ENCODE measurements around the gene PTPRR. TPM values are rescaled to one million over a fixed set of nuclear protein-coding genes. Genes with fewer than 3 reads are reported as not detected.
"Not testable (repeated sequence)": the region's sequence is repeated elsewhere in the genome, so short reads cannot be mapped to it uniquely, and the experiment has no call there.

PTPRR gene
- total RNA-seq, 2 experiments from 2014 or later: not detected

GRCh38 chr12:70739756-70740155, 180.8 kb downstream of the PTPRR start:
- DNase-seq (no peak), ATAC-seq (ENCODE audit: poor library complexity) (no peak)
- Histone ChIP-seq H3K27me3 (ENCODE audit: control insufficient read depth in 1 of 2, insufficient read depth in 2 of 2, low read length in 2 of 2) (peaks cover 0 to 3% of the 10 kb centered on the region in 2 experiments), H3K4me3 (ENCODE audit: low read length) (no peak overlapping the region), H3K27ac (ENCODE audit: low read depth in 1 of 2, low read length in 2 of 2) (no peak overlapping the region), H3K9me3 (ENCODE audit: control insufficient read depth in 1 of 2, insufficient read depth in 1 of 2, low read length in 2 of 2) (no peaks in the 10 kb centered on the region), H3K36me3 (ENCODE audit: insufficient read depth, low read length) (no peaks in the 10 kb centered on the region), H3K4me1 (ENCODE audit: insufficient read depth, low read length) (no peaks in the 10 kb centered on the region)
- H3K27ac Mint-ChIP-seq: no peak overlapping the region
- TF ChIP-seq, protein P1, sequence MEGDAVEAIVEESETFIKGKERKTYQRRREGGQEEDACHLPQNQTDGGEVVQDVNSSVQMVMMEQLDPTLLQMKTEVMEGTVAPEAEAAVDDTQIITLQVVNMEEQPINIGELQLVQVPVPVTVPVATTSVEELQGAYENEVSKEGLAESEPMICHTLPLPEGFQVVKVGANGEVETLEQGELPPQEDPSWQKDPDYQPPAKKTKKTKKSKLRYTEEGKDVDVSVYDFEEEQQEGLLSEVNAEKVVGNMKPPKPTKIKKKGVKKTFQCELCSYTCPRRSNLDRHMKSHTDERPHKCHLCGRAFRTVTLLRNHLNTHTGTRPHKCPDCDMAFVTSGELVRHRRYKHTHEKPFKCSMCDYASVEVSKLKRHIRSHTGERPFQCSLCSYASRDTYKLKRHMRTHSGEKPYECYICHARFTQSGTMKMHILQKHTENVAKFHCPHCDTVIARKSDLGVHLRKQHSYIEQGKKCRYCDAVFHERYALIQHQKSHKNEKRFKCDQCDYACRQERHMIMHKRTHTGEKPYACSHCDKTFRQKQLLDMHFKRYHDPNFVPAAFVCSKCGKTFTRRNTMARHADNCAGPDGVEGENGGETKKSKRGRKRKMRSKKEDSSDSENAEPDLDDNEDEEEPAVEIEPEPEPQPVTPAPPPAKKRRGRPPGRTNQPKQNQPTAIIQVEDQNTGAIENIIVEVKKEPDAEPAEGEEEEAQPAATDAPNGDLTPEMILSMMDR (IDR thresholded peaks at IDR 0.05): no peak
- no peak overlapping the region for H3K4me3 Mint-ChIP-seq
- no peaks in the 10 kb centered on the region for H3K36me3 Mint-ChIP-seq (ENCODE audit: low read depth)
- POLR2A ChIA-PET: no interaction called here
- no peaks in the 10 kb centered on the region for H3K9me3 Mint-ChIP-seq
- no peaks in the 10 kb centered on the region for H3K4me1 Mint-ChIP-seq (ENCODE audit: low read depth)
- CTCF ChIA-PET: no interaction called here
- intact Hi-C loops (cut with DNase I, micrococcal nuclease): loop anchor here in 1 of 2 experiments (5.0 kb wide), 1 partner anchor 1008 kb away; no protein-coding TSS in a partner anchor
- peaks cover 47% of the 10 kb centered on the region for H3K27me3 Mint-ChIP-seq

DNA sequence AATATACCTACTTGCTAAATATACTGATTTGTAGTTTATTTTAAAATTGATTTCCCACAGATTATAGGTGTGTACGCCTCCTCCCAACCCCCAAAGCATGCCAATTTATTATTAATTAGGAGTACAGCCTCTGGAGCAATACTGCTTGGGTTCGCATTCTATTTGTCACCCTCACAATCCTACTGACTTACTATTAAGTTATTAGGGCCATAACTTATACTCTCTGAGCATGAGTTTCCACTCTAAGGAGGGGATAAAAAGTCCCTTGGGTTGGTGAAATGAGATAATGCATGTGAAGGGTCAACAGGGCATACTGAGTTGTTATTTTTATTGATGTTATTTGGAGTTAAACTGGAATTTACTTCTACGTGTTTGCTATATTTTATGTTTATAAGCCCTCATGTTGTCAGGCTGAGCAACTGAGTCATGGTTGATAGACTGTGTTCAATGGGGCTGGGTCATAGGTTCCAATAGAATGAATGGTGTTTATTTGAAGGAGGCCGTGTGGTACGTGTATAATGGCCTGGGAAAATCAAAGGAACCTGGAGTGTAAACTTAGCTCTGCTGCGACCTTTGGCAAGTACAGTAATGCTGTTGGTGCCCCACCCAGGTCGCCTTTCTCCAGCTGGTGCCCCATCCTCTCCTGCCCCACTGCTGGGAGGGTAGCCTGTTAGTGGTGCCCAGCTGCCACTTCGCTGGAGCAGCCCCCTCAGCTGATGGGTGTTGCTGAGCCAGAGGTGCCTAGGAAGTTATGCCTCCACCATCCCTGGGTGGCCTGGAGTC, 184.0 kb downstream of the PTPRR start:
- TF ChIP-seq, protein P1 (IDR thresholded peaks at IDR 0.05): no peak
- no peak for ATAC-seq (ENCODE audit: poor library complexity)
- no peaks in the 10 kb centered on the region for H3K36me3 ChIP-seq (ENCODE audit: insufficient read depth, low read length)
- no peak for DNase-seq
- intact Hi-C loops (cut with DNase I, micrococcal nuclease): loop anchor here in 1 of 2 experiments (5.0 kb wide), 1 partner anchor 1011 kb away; no protein-coding TSS in a partner anchor
- peaks cover 0 to 2% of the 10 kb centered on the region in 2 experiments for H3K27me3 ChIP-seq (ENCODE audit: control insufficient read depth in 1 of 2, insufficient read depth in 2 of 2, low read length in 2 of 2)
- H3K4me1 ChIP-seq (ENCODE audit: insufficient read depth, low read length): no peaks in the 10 kb centered on the region
- no peaks in the 10 kb centered on the region for H3K9me3 ChIP-seq (ENCODE audit: control insufficient read depth in 1 of 2, insufficient read depth in 1 of 2, low read length in 2 of 2)
- H3K27me3 Mint-ChIP-seq: peaks cover 28% of the 10 kb centered on the region
- POLR2A ChIA-PET: no interaction called here
- H3K4me3 Mint-ChIP-seq: no peak overlapping the region
- H3K9me3 Mint-ChIP-seq: no peaks in the 10 kb centered on the region
- CTCF ChIA-PET: no interaction called here
- H3K4me1 Mint-ChIP-seq (ENCODE audit: low read depth): no peaks in the 10 kb centered on the region
- H3K27ac Mint-ChIP-seq: no peak overlapping the region
- H3K27ac ChIP-seq (ENCODE audit: low read depth in 1 of 2, low read length in 2 of 2): no peak overlapping the region
- H3K4me3 ChIP-seq (ENCODE audit: low read length): no peak overlapping the region
- H3K36me3 Mint-ChIP-seq (ENCODE audit: low read depth): no peaks in the 10 kb centered on the region

DNA sequence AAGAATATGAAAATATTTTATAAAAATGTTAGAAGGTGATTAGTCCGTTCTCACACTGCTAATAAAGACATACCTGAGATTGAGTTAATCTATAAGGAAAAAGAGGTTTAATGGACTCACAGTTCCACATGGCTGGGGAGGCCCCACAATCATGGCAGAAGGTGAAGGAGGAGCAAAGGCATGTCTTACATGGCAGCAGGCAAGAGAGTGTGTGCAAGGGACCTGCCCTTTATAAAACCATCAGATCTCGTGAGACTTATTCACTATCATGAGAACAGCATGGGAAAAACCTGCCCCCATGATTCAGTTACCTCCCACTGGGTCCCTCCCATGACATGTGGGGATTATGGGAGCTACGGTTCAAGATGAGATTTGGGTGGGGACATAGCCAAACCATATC, 185.3 kb downstream of the PTPRR start:
- H3K27ac Mint-ChIP-seq; H3K4me1 ChIP-seq (ENCODE audit: insufficient read depth, low read length); H3K27ac ChIP-seq (ENCODE audit: low read depth in 1 of 2, low read length in 2 of 2); H3K36me3 Mint-ChIP-seq (ENCODE audit: low read depth); H3K27me3 ChIP-seq (ENCODE audit: control insufficient read depth in 1 of 2, insufficient read depth in 2 of 2, low read length in 2 of 2); DNase-seq; H3K4me3 Mint-ChIP-seq; ATAC-seq (ENCODE audit: poor library complexity); H3K9me3 Mint-ChIP-seq; H3K36me3 ChIP-seq (ENCODE audit: insufficient read depth, low read length); POLR2A ChIA-PET; H3K4me1 Mint-ChIP-seq (ENCODE audit: low read depth); H3K9me3 ChIP-seq (ENCODE audit: control insufficient read depth in 1 of 2, insufficient read depth in 1 of 2, low read length in 2 of 2); H3K4me3 ChIP-seq (ENCODE audit: low read length); CTCF ChIA-PET: not testable (repeated sequence)
- H3K27me3 Mint-ChIP-seq: peaks cover 21% of the 10 kb centered on the region
- intact Hi-C loops (cut with DNase I, micrococcal nuclease): loop anchor here in 1 of 2 experiments (5.0 kb wide), 1 partner anchor 1012 kb away; no protein-coding TSS in a partner anchor
